GM23338 (cell line): ENCODE data around the gene TPP1. TPM values are rescaled to one million over a fixed set of nuclear protein-coding genes. Genes with fewer than 3 reads are reported as not detected.

Experiments used
- ATAC-seq: fragments of 200-7000 bp; cut with Tn5 transposase; 3 replicates; pipeline ENCODE4 v1.9.1; 2020
- DNase-seq: peaks from one replicate; pipeline ENCODE4 v3.0.0-alpha.2; 2015; ENCODE audit warnings: low spot score
- H2AFZ ChIP-seq: fragments of 200-600 bp; sonication (generic); 2 replicates; pipeline ENCODE4 v1.8.0; 2016; ENCODE audit warnings: antibody characterized with exemption, mild to moderate bottlenecking, moderate library complexity
- H3F3A ChIP-seq: fragments of 200-600 bp; sonication (generic); replicated peaks from 2 replicates; pipeline ENCODE4 v1.8.0; 2017; ENCODE audit warnings: antibody characterized with exemption, mixed run types, low read depth
- H3K27ac ChIP-seq: fragments of 200-600 bp; sonication (generic); 2 replicates; pipeline ENCODE4 v1.6.1; 2016; ENCODE audit warnings: low read depth
- H3K27me3 ChIP-seq: fragments of 200-600 bp; sonication (generic); 2 replicates; pipeline ENCODE4 v1.8.0; 2016; ENCODE audit warnings: mild to moderate bottlenecking, mixed run types, moderate library complexity; ENCODE audit not compliant: insufficient read depth
- H3K36me3 ChIP-seq: fragments of 200-600 bp; sonication (generic); 2 replicates; pipeline ENCODE4 v1.8.0; 2016; ENCODE audit warnings: mild to moderate bottlenecking; ENCODE audit not compliant: insufficient read depth
- H3K4me1 ChIP-seq: fragments of 200-600 bp; sonication (generic); 2 replicates; pipeline ENCODE4 v1.8.0; 2016; ENCODE audit warnings: mild to moderate bottlenecking, moderate library complexity; ENCODE audit not compliant: insufficient read depth
- H3K4me2 ChIP-seq: fragments of 200-600 bp; sonication (generic); 2 replicates; pipeline ENCODE4 v1.7.1; 2017; ENCODE audit warnings: mixed run types
- H3K4me3 ChIP-seq: fragments of 200-600 bp; sonication (generic); 2 replicates; pipeline ENCODE4 v1.6.1; 2016; ENCODE audit warnings: mixed run types
- H3K79me2 ChIP-seq: fragments of 200-600 bp; sonication (generic); replicated peaks from 2 replicates; pipeline ENCODE4 v1.8.0; 2017; ENCODE audit warnings: mild to moderate bottlenecking; ENCODE audit not compliant: insufficient read depth
- H3K9me2 ChIP-seq: fragments of 200-600 bp; sonication (generic); 2 replicates; pipeline ENCODE4 v1.8.0; 2017; ENCODE audit not compliant: insufficient read depth
- H4K20me1 ChIP-seq: fragments of 200-600 bp; sonication (generic); replicated peaks from 2 replicates; pipeline ENCODE4 v1.8.0; 2017; ENCODE audit warnings: mild to moderate bottlenecking; ENCODE audit not compliant: insufficient read depth
- H3K27ac Mint-ChIP-seq: 2 replicates; pipeline ENCODE4 v1.8.0; 2020; ENCODE audit warnings: inconsistent platforms, mild to moderate bottlenecking, moderate library complexity, mixed read lengths
- H3K27me3 Mint-ChIP-seq: 3 replicates; pipeline ENCODE4 v1.8.0; 2022; ENCODE audit warnings: low read depth, mild to moderate bottlenecking, moderate library complexity, mixed read lengths, inconsistent platforms; ENCODE audit not compliant: insufficient read depth, poor library complexity
- H3K36me3 Mint-ChIP-seq: 3 replicates; pipeline ENCODE4 v1.8.0; 2021; ENCODE audit warnings: low read depth, mild to moderate bottlenecking, inconsistent platforms, moderate library complexity, mixed read lengths
- H3K4me1 Mint-ChIP-seq: 3 replicates; pipeline ENCODE4 v1.8.0; 2020; ENCODE audit warnings: mild to moderate bottlenecking, inconsistent platforms, mixed read lengths
- H3K4me3 Mint-ChIP-seq: 3 replicates; pipeline ENCODE4 v1.8.0; 2021; ENCODE audit warnings: moderate library complexity, mild to moderate bottlenecking, inconsistent platforms, mixed read lengths
- H3K9me3 Mint-ChIP-seq: 3 replicates; pipeline ENCODE4 v1.8.0; 2020; ENCODE audit warnings: moderate library complexity, mild to moderate bottlenecking, inconsistent platforms, mixed read lengths
- CREB1 ChIP-seq: fragments of 250-450 bp; sonication (Bioruptor Pico); IDR thresholded peaks from 2 replicates; pipeline ENCODE4 v1.5.0; 2020; ENCODE audit warnings: low read depth, mild to moderate bottlenecking, moderate library complexity
- EZH2 ChIP-seq: fragments of 200-600 bp; sonication (generic); IDR thresholded peaks from one replicate; pipeline ENCODE4 v1.8.0; 2017; ENCODE audit warnings: antibody characterized with exemption, mild to moderate bottlenecking, low read depth; ENCODE audit not compliant: unreplicated experiment
- EZH2phosphoT487 ChIP-seq: fragments of 200-600 bp; sonication (generic); IDR thresholded peaks from one replicate; pipeline ENCODE4 v1.8.1; 2018; ENCODE audit warnings: antibody characterized with exemption; ENCODE audit not compliant: unreplicated experiment
- JUNB ChIP-seq: IDR thresholded peaks from one replicate; pipeline ENCODE4 v1.6.1; 2016; ENCODE audit warnings: antibody characterized with exemption; ENCODE audit not compliant: unreplicated experiment
- NANOG ChIP-seq: IDR thresholded peaks from 2 replicates; pipeline ENCODE4 v1.6.1; 2016; ENCODE audit warnings: antibody characterized with exemption, borderline replicate concordance
- POLR2AphosphoS5 ChIP-seq: IDR thresholded peaks from 2 replicates; pipeline ENCODE4 v1.6.1; 2016; ENCODE audit warnings: antibody characterized with exemption, low read depth
- STAT1 ChIP-seq: IDR thresholded peaks from one replicate; pipeline ENCODE4 v1.6.1; 2016; ENCODE audit warnings: antibody characterized with exemption; ENCODE audit not compliant: unreplicated experiment
- ZNF114 ChIP-seq: fragments of 250-450 bp; sonication (Bioruptor Pico); IDR thresholded peaks from 2 replicates; pipeline ENCODE4 v1.5.0; 2020; ENCODE audit warnings: mild to moderate bottlenecking, moderate library complexity
- ZNF331 ChIP-seq: fragments of 250-450 bp; sonication (Bioruptor Pico); IDR thresholded peaks from 2 replicates; pipeline ENCODE4 v1.5.0; 2020; ENCODE audit warnings: low read depth, mild to moderate bottlenecking, moderate library complexity
- polyA plus RNA-seq: library from polyadenylated mRNA; unstranded; fragments of >200 nt; fragmentation: Nextera tagmentation; extraction: Ambion mirVana; gene quantifications from 2 replicates; pipeline ENCODE4 v1.2.1, GENCODE V29; 2016
- total RNA-seq: library from RNA; depleted of rRNA; stranded (reverse); fragments of >200 nt; shearing (Covaris generic); gene quantifications from 2 replicates; pipeline ENCODE4 v1.2.3, GENCODE V29; 2014
- TF ChIP-seq, protein P1 (sequence below): IDR thresholded peaks from 2 replicates; pipeline ENCODE4 v1.6.1; 2016; ENCODE audit warnings: antibody characterized with exemption
- TF ChIP-seq, protein P2 (sequence below): fragments of 250-450 bp; sonication (Bioruptor Pico); IDR thresholded peaks from 2 replicates; pipeline ENCODE4 v1.5.0; 2020; ENCODE audit warnings: mild to moderate bottlenecking, moderate library complexity
- TF ChIP-seq, protein P3 (sequence below): IDR thresholded peaks from one replicate; pipeline ENCODE4 v1.6.1; 2018; ENCODE audit warnings: antibody characterized with exemption; ENCODE audit not compliant: unreplicated experiment
- TF ChIP-seq, protein P4 (sequence below), 2 experiments: fragments of 200-600 bp in 1 of 2; sonication (generic) in 1 of 2; conservative IDR thresholded peaks; 2 replicates each; pipeline versions ENCODE4 v1.5.1 to v1.6.1; 2016 to 2017; ENCODE audit warnings: antibody characterized with exemption in 2 of 2, low read depth in 2 of 2, mild to moderate bottlenecking in 2 of 2, moderate library complexity in 1 of 2

The TPP1 gene
- total and polyA plus RNA-seq, 2 experiments from 2014 or later, result 21.7 to 49.7 TPM

DNA sequence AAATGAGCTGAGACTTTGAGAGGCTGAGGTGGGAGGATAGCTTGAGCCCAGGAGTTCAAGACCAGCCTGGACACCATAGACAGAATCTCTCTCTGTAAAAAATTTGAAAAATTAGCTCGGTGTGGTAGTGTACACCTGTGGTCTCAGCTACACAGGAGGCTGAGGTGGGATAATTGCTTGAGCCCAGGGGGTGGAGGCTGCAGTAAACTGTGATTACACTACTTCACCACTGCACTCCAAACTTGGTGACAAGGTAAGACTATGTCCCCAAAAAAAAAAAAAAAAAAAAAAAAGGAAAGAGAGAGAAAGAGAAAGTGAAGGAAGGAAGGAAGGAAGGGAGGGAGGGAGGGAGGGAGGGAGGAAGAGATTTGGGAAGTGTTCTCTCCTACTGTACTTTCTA is 41.1 kb downstream of the TPP1 start:
- H3K4me3 ChIP-seq, result no peak overlapping the region
- H4K20me1 ChIP-seq, result no peaks in the 10 kb centered on the region; the same call in 1 of the 2 replicates
- H3K79me2 ChIP-seq, result no peaks in the 10 kb centered on the region
- H3K36me3 ChIP-seq, result no peaks in the 10 kb centered on the region
- no peaks in the 10 kb centered on the region for H3K27me3 ChIP-seq
- peaks cover 1% of the 10 kb centered on the region; the same call in 2 of the 3 replicates for H3K9me3 Mint-ChIP-seq
- H3K4me1 Mint-ChIP-seq, result peaks cover 5% of the 10 kb centered on the region
- peaks cover 2% of the 10 kb centered on the region for H3K27me3 Mint-ChIP-seq
- H3K27ac Mint-ChIP-seq, result no peak overlapping the region
- H3K27ac ChIP-seq, result no peak overlapping the region
- H3F3A ChIP-seq, result no peaks in the 10 kb centered on the region
- ATAC-seq, result no peak
- H3K36me3 Mint-ChIP-seq, result peaks cover 3% of the 10 kb centered on the region; the same call in 1 of the 3 replicates
- no peak overlapping the region for H2AFZ ChIP-seq
- H3K4me2 ChIP-seq, result no peak overlapping the region
- no peaks in the 10 kb centered on the region for H3K9me2 ChIP-seq
- H3K4me3 Mint-ChIP-seq, result no peak overlapping the region
- DNase-seq, result no peak
- no peaks in the 10 kb centered on the region for H3K4me1 ChIP-seq
- TF ChIP-seq EZH2, result no peak
- TF ChIP-seq EZH2phosphoT487, result no peak
- no peak for TF ChIP-seq JUNB
- TF ChIP-seq, protein P1, sequence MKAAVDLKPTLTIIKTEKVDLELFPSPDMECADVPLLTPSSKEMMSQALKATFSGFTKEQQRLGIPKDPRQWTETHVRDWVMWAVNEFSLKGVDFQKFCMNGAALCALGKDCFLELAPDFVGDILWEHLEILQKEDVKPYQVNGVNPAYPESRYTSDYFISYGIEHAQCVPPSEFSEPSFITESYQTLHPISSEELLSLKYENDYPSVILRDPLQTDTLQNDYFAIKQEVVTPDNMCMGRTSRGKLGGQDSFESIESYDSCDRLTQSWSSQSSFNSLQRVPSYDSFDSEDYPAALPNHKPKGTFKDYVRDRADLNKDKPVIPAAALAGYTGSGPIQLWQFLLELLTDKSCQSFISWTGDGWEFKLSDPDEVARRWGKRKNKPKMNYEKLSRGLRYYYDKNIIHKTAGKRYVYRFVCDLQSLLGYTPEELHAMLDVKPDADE, result no peak
- TF ChIP-seq NANOG, result no peak
- no peak for TF ChIP-seq ZNF114 (CRISPR knock-in tag)
- TF ChIP-seq STAT1, result no peak
- TF ChIP-seq CREB1 (CRISPR knock-in tag), result no peak
- no peak for TF ChIP-seq POLR2AphosphoS5
- TF ChIP-seq, protein P2, sequence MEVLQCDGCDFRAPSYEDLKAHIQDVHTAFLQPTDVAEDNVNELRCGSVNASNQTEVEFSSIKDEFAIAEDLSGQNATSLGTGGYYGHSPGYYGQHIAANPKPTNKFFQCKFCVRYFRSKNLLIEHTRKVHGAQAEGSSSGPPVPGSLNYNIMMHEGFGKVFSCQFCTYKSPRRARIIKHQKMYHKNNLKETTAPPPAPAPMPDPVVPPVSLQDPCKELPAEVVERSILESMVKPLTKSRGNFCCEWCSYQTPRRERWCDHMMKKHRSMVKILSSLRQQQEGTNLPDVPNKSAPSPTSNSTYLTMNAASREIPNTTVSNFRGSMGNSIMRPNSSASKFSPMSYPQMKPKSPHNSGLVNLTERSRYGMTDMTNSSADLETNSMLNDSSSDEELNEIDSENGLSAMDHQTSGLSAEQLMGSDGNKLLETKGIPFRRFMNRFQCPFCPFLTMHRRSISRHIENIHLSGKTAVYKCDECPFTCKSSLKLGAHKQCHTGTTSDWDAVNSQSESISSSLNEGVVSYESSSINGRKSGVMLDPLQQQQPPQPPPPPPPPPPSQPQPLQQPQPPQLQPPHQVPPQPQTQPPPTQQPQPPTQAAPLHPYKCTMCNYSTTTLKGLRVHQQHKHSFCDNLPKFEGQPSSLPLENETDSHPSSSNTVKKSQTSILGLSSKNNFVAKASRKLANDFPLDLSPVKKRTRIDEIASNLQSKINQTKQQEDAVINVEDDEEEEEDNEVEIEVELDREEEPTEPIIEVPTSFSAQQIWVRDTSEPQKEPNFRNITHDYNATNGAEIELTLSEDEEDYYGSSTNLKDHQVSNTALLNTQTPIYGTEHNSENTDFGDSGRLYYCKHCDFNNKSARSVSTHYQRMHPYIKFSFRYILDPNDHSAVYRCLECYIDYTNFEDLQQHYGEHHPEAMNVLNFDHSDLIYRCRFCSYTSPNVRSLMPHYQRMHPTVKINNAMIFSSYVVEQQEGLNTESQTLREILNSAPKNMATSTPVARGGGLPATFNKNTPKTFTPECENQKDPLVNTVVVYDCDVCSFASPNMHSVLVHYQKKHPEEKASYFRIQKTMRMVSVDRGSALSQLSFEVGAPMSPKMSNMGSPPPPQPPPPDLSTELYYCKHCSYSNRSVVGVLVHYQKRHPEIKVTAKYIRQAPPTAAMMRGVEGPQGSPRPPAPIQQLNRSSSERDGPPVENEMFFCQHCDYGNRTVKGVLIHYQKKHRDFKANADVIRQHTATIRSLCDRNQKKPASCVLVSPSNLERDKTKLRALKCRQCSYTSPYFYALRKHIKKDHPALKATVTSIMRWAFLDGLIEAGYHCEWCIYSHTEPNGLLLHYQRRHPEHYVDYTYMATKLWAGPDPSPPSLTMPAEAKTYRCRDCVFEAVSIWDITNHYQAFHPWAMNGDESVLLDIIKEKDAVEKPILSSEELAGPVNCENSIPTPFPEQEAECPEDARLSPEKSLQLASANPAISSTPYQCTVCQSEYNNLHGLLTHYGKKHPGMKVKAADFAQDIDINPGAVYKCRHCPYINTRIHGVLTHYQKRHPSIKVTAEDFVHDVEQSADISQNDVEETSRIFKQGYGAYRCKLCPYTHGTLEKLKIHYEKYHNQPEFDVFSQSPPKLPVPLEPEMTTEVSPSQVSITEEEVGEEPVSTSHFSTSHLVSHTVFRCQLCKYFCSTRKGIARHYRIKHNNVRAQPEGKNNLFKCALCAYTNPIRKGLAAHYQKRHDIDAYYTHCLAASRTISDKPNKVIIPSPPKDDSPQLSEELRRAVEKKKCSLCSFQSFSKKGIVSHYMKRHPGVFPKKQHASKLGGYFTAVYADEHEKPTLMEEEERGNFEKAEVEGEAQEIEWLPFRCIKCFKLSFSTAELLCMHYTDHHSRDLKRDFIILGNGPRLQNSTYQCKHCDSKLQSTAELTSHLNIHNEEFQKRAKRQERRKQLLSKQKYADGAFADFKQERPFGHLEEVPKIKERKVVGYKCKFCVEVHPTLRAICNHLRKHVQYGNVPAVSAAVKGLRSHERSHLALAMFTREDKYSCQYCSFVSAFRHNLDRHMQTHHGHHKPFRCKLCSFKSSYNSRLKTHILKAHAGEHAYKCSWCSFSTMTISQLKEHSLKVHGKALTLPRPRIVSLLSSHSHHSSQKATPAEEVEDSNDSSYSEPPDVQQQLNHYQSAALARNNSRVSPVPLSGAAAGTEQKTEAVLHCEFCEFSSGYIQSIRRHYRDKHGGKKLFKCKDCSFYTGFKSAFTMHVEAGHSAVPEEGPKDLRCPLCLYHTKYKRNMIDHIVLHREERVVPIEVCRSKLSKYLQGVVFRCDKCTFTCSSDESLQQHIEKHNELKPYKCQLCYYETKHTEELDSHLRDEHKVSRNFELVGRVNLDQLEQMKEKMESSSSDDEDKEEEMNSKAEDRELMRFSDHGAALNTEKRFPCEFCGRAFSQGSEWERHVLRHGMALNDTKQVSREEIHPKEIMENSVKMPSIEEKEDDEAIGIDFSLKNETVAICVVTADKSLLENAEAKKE (CRISPR knock-in tag), result no peak
- TF ChIP-seq, protein P3, sequence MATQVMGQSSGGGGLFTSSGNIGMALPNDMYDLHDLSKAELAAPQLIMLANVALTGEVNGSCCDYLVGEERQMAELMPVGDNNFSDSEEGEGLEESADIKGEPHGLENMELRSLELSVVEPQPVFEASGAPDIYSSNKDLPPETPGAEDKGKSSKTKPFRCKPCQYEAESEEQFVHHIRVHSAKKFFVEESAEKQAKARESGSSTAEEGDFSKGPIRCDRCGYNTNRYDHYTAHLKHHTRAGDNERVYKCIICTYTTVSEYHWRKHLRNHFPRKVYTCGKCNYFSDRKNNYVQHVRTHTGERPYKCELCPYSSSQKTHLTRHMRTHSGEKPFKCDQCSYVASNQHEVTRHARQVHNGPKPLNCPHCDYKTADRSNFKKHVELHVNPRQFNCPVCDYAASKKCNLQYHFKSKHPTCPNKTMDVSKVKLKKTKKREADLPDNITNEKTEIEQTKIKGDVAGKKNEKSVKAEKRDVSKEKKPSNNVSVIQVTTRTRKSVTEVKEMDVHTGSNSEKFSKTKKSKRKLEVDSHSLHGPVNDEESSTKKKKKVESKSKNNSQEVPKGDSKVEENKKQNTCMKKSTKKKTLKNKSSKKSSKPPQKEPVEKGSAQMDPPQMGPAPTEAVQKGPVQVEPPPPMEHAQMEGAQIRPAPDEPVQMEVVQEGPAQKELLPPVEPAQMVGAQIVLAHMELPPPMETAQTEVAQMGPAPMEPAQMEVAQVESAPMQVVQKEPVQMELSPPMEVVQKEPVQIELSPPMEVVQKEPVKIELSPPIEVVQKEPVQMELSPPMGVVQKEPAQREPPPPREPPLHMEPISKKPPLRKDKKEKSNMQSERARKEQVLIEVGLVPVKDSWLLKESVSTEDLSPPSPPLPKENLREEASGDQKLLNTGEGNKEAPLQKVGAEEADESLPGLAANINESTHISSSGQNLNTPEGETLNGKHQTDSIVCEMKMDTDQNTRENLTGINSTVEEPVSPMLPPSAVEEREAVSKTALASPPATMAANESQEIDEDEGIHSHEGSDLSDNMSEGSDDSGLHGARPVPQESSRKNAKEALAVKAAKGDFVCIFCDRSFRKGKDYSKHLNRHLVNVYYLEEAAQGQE, result no peak
- TF ChIP-seq, protein P4, sequence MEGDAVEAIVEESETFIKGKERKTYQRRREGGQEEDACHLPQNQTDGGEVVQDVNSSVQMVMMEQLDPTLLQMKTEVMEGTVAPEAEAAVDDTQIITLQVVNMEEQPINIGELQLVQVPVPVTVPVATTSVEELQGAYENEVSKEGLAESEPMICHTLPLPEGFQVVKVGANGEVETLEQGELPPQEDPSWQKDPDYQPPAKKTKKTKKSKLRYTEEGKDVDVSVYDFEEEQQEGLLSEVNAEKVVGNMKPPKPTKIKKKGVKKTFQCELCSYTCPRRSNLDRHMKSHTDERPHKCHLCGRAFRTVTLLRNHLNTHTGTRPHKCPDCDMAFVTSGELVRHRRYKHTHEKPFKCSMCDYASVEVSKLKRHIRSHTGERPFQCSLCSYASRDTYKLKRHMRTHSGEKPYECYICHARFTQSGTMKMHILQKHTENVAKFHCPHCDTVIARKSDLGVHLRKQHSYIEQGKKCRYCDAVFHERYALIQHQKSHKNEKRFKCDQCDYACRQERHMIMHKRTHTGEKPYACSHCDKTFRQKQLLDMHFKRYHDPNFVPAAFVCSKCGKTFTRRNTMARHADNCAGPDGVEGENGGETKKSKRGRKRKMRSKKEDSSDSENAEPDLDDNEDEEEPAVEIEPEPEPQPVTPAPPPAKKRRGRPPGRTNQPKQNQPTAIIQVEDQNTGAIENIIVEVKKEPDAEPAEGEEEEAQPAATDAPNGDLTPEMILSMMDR (conservative IDR thresholded peaks at IDR 0.05; ENCODE audit: low read depth in 2 of 2), result no peak
- TF ChIP-seq ZNF331, result no peak
